Thyroid gland (tissue), 4 donors: ENCODE measurements around the gene GLTP.

Experiments used
- CTCF ChIP-seq, 6 experiments: fragments of 200-600 bp in 3 of 6; fragments of 450-650 bp in 3 of 6; sonication (generic) in 3 of 6; IDR thresholded peaks; one replicate each; pipeline ENCODE4 v1.5.1; 2016 to 2019; ENCODE audit warnings: antibody characterized with exemption in 6 of 6, mild to moderate bottlenecking in 2 of 6, inconsistent platforms in 1 of 6, moderate library complexity in 1 of 6
- POLR2A ChIP-seq, 2 donors: fragments of 450-650 bp; IDR thresholded peaks; one replicate each; pipeline ENCODE4 v1.6.1; 2017; ENCODE audit warnings: antibody characterized with exemption in 2 of 2, mild to moderate bottlenecking in 2 of 2, moderate library complexity in 1 of 2

DNA sequence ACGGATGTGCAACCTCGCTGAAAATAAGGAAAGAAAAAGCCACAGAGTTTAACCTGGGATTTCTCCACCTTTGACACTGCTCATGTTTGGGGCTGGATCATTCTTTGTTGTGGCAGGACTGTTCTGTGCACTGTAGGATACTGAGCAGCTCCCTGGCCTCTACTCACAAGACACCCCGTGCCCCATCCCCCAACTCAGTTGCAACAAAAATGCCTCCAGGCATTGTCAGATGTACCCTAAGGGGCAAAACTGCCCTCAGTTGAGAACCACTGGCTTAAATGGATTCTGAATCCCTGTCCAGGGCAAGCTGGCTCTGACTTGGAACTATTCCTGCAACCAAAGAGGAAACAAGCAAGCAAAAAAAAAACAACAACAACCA is 2.1 kb downstream of the GLTP start:
- TF ChIP-seq CTCF (IDR thresholded peaks at IDR 0.05): no peak
- no peak for TF ChIP-seq POLR2A (IDR thresholded peaks at IDR 0.05)
